Parathyroid adenoma (tissue), 2 donors: Measurements from ENCODE around the gene LRG1.

ENCODE experiments used
- H2AFZ ChIP-seq: fragments of 300-600 bp; sonication (generic); one replicate; pipeline ENCODE4 v1.7.0; 2017; ENCODE audit warnings: antibody characterized with exemption, mild to moderate bottlenecking
- H3K27ac ChIP-seq: fragments of 300-600 bp; sonication (generic); one replicate; pipeline ENCODE4 v1.7.0; 2017
- H3K27me3 ChIP-seq: fragments of 300-600 bp; sonication (generic); one replicate; pipeline ENCODE4 v1.7.0; 2017; ENCODE audit warnings: low read length; ENCODE audit not compliant: control insufficient read depth, insufficient read depth
- H3K36me3 ChIP-seq: fragments of 300-600 bp; sonication (generic); one replicate; pipeline ENCODE4 v1.7.0; 2017; ENCODE audit warnings: low read length; ENCODE audit not compliant: control insufficient read depth, insufficient read depth
- H3K4me1 ChIP-seq: fragments of 300-600 bp; sonication (generic); one replicate; pipeline ENCODE4 v1.7.0; 2017; ENCODE audit warnings: control low read depth
- H3K4me2 ChIP-seq: fragments of 300-600 bp; sonication (generic); one replicate; pipeline ENCODE4 v1.7.0; 2017; ENCODE audit warnings: low read length
- H3K4me3 ChIP-seq: fragments of 300-600 bp; sonication (generic); one replicate; pipeline ENCODE4 v1.7.0; 2017; ENCODE audit warnings: low read depth, low read length
- H3K79me2 ChIP-seq: fragments of 300-600 bp; sonication (generic); one replicate; pipeline ENCODE4 v1.7.0; 2017; ENCODE audit warnings: control low read depth
- H3K9ac ChIP-seq: fragments of 300-600 bp; sonication (generic); one replicate; pipeline ENCODE4 v1.7.0; 2017; ENCODE audit warnings: mild to moderate bottlenecking
- H3K9me3 ChIP-seq: fragments of 300-600 bp; sonication (generic); one replicate; pipeline ENCODE4 v1.7.0; 2017; ENCODE audit warnings: low read length; ENCODE audit not compliant: control insufficient read depth
- CTCF ChIP-seq: fragments of 300-600 bp; sonication (generic); IDR thresholded peaks from one replicate; pipeline ENCODE4 v1.7.0; 2017; ENCODE audit warnings: antibody characterized with exemption, mild to moderate bottlenecking
- donor health status: primary hyperparathyroidism.

The LRG1 gene

GRCh38 chr19:4506449-4507149 is 33.2 kb downstream of the LRG1 start:
- no peak for TF ChIP-seq CTCF
- Histone ChIP-seq H3K4me3 (no peak overlapping the region), H3K4me2 (no peak overlapping the region), H3K79me2 (no peaks in the 10 kb centered on the region), H3K27me3 (no peaks in the 10 kb centered on the region), H3K9me3 (no peaks in the 10 kb centered on the region), H3K4me1 (no peaks in the 10 kb centered on the region), H2AFZ (no peak overlapping the region), H3K27ac (no peak overlapping the region), H3K9ac (no peak overlapping the region), H3K36me3 (no peaks in the 10 kb centered on the region)

DNA sequence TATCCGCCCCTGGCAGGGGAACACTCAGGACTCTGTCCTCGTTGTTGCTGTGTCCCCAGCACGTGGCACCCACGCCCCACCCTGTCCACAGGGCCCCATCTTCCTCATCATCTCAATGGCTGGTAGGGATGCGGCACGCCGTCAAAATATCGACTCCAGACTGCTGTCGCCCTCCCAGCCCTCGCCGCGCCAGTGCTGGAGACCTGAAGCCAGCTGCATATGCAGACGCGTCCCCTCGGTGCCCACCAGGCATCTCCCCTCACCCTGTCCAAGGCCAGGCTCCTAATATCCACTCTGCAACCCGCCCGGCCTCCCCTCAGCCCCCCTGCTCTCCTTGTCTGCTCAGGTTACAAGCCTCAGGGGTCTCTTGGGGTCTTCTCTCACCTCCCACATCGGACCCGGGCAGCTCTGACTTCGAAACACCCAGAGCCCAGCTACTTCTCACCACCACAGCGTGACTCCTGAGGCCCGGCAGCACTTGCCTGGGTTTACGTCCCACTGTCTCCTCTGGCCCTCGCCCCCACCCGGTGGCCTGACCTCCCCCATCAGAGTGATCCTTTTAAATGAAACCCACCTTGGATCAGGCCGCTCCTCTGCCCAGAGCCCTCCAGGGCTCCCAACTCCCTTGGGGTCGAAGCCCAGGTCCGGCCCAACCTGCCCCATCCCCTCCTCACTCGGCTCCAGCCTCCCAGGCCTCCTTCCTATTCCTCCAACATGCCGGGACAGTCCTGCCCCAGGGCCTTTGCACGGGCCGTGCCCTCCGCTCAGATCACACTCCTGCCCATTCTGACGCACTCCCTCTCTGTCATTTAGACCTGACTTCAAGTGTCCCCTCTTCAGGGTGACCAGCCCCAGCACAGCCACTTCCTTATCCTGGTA is 34.0 kb downstream of the LRG1 start:
- TF ChIP-seq CTCF = no peak
- no peaks in the 10 kb centered on the region for H3K27me3 ChIP-seq
- H3K27ac ChIP-seq = no peak overlapping the region
- H3K4me1 ChIP-seq = no peaks in the 10 kb centered on the region
- H3K4me3 ChIP-seq = no peak overlapping the region
- H3K36me3 ChIP-seq = no peaks in the 10 kb centered on the region
- no peaks in the 10 kb centered on the region for H3K79me2 ChIP-seq
- no peaks in the 10 kb centered on the region for H3K9me3 ChIP-seq
- no peak overlapping the region for H2AFZ ChIP-seq
- no peak overlapping the region for H3K9ac ChIP-seq
- H3K4me2 ChIP-seq = no peak overlapping the region

DNA sequence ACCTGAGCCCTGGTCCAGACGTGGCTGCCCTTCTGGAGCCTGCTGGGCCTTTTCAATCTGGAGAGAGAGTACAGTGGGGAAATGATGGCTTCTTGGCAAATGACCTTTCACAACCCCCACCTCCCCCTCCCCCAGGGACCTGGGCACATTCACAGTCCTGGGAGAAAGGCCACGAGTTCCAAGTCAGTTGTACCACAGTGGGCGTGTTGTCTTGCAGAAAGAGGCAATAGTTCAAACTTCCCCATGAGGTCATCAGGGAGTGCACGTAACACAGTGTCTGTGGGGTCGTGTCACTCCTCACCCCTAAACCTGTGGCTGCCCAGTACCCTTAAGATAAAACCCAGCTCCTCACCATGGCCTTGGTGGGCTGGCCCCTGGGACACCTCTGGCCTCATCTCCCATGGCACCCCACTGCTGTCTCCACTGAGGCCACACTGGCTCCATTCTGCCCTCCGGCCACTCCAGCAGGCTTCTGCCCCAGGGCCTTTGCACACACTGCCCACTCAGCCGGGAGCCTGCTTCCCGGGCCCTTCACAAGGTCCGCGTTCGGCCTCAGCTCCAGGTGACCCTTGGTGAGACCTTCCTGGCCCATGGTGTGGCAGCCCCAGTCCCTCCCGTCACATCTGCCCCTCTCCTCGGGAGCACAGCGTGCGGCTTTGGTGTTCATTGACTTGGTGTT is 34.8 kb downstream of the LRG1 start:
- Histone ChIP-seq H2AFZ (no peak overlapping the region), H3K4me1 (no peaks in the 10 kb centered on the region), H3K36me3 (no peaks in the 10 kb centered on the region), H3K27me3 (no peaks in the 10 kb centered on the region), H3K79me2 (no peaks in the 10 kb centered on the region), H3K9me3 (no peaks in the 10 kb centered on the region), H3K9ac (no peak overlapping the region), H3K4me2 (no peak overlapping the region), H3K4me3 (no peak overlapping the region), H3K27ac (no peak overlapping the region)
- no peak for TF ChIP-seq CTCF

DNA sequence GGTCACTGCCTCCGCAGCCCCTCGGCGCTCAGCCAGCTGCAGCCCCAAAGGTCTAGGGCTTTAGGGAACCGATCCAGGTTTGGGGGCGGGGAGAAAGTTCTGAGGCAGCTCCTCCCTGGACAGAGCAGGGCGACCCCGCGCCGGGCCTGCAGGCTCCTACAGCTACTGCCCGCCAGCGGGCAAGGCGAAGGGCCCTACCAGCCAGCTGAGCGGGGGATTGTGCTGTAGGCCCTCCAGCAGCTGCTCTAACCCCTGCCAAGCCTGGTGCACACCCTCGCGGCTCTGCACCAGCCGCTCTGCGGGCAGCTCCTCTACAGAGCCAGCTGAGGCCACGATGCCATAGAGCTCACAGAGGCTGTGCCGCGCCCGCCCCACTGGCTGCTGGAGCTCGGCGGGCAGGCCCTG is 35.5 kb downstream of the LRG1 start:
- no peaks in the 10 kb centered on the region for H3K36me3 ChIP-seq
- no peaks in the 10 kb centered on the region for H3K9me3 ChIP-seq
- no peak overlapping the region for H3K9ac ChIP-seq
- H3K4me1 ChIP-seq = no peaks in the 10 kb centered on the region
- H3K27me3 ChIP-seq = no peaks in the 10 kb centered on the region
- no peaks in the 10 kb centered on the region for H3K79me2 ChIP-seq
- no peak overlapping the region for H3K4me2 ChIP-seq
- H3K27ac ChIP-seq = no peak overlapping the region
- no peak overlapping the region for H2AFZ ChIP-seq
- no peak for TF ChIP-seq CTCF
- H3K4me3 ChIP-seq = no peak overlapping the region
